ENCODE data around the gene PTGFRN.

PTGFRN gene

DNA sequence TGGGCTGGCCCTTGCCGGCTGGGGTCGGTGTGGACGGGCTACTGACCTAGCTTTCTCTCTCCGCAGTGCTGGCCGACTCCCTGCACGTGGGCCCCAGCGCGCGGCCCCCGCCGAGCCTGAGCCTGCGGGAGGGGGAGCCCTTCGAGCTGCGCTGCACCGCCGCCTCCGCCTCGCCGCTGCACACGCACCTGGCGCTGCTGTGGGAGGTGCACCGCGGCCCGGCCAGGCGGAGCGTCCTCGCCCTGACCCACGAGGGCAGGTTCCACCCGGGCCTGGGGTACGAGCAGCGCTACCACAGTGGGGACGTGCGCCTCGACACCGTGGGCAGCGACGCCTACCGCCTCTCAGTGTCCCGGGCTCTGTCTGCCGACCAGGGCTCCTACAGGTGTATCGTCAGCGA, 34.9 kb downstream of the PTGFRN start:
- no peak for DNase-seq (ENCODE audit: low spot score)

DNA sequence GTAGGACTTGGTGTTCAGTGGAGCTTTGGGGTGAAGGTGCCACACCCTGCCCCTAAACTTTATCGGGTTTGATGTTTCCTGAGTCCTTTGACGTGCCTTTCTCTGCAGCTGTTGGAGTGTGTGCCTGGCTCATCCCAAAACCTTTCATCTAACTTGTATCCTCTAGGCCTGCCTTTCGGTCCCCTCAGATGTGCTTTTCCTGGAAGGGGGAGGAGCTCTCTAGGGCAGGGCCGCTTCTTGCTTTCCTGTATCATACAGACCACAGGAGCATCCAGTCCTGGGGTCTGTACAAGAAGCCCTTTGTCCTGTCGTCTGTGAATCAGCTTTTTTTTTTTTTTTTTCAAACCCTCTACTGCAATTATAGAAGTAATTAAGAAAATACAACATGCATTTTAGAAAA, 35.7 kb downstream of the PTGFRN start:
- no peak for DNase-seq (ENCODE audit: low spot score)

DNA sequence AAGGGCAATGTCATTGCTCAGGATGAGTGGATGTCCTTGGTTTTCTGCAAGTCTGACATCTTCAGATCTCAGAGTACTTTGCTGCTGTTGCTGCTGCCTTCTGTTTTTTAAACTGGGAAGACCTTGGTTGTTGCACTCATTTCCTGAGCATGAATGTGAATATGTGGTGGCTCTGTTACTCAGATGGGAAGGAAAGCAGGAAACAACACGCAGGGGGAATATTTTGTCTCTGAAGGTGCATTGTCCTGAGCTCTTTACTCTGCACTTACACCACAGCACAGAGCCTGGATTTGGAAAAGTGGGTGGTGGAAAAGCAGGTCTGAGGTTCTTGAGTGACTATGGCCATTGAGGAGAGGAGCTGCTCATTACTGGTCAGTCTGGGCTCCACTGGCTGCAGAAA, 36.3 kb downstream of the PTGFRN start:
- DNase-seq (ENCODE audit: low spot score): no peak

DNA sequence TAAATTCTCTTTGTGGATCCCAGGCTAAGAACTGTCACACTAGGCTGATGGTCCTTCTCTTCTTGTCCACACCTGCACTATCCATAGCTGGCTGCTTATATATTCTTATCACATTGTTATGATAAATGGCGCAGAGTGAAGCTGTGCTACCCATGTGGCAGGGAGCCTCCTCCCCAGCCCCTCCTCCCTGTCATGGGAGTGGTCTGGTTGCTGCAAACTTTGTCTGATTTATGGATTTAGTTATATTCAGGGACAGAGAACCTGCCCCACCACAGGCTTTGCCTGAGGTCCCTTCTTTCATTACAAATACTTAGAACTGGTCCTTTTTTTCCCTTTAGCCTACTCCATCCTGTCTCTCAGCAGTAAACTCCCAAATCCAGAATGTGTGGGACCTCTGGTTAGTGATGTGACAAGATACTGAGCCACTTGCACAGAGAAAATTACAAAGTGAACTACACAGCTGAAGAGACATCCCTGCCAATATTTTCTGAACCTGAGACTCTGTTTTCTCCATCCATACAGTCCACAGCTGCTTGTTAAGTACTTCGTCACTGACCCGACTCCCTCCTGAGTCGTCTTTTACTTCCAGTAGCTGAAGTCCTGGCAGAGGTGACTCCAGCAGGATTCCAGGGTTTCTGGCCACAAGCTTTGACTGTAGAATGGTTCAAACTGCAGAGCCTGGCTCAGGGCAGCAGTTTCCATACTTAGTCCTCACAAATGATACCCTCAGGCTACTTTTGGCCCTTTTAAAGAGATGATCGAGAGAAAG, 37.6 kb downstream of the PTGFRN start:
- DNase-seq (ENCODE audit: low spot score): no peak

DNA sequence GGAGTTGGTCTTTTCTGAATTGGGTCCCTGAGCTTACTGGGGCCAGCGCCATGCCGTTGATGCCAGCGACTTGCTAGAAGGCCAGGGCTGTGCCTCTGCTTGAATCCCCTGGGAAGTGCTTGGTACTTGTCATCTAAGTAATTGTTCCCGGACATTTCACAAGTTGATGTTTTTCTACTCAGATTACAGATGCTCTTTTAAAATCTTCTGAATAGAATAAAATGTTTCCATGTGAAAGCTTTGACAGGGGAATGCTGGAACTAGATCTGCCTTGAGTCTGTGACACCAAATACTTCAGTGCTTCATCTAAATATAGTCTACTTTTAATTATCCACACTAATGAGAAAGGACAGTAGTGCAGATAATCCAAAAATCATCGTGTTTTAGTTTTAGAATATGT, 38.3 kb downstream of the PTGFRN start:
- no peak for DNase-seq (ENCODE audit: low spot score)

DNA sequence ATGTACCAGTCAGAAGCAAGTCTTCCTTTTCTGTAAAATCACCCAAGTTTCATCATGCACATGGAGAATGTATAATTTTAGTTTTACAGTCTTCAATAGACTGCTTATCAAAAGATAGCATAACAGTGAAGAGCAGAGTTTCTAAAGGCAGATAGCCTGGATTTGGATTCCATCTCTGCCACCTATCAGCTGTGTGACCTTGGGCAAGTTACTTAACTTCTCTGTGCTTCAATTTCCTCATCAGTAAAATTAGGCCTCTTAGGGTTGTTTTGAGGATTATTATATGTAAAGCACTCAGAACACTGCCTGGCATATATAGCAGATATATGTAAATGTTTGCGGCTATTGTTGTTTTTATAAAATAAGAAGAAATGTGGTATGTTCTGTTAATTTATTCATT, 38.9 kb downstream of the PTGFRN start:
- no peak for DNase-seq (ENCODE audit: low spot score)

DNA sequence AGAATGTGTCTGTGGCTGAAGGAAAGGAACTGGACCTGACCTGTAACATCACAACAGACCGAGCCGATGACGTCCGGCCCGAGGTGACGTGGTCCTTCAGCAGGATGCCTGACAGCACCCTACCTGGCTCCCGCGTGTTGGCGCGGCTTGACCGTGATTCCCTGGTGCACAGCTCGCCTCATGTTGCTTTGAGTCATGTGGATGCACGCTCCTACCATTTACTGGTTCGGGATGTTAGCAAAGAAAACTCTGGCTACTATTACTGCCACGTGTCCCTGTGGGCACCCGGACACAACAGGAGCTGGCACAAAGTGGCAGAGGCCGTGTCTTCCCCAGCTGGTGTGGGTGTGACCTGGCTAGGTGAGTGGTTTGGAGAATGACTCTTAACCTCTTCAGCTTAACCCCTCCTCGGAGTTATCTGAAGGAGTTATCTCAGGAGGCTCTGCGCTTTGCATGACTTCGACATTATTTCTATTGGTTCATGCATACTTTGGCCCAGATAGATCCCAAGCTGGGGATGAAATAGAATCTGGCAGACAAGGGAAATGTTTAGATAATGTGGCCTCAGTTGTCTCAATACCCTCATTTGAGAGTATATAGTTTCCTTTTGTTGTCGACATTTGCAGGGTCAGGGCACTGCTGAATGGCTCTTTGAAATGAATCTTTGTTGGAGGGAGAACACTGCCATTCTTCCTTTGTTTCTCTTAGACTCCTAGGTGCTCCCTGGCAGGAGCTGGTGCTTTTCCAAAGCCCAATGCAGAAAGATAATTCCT, 39.7 kb downstream of the PTGFRN start:
- DNase-seq (ENCODE audit: low spot score): no peak

DNA sequence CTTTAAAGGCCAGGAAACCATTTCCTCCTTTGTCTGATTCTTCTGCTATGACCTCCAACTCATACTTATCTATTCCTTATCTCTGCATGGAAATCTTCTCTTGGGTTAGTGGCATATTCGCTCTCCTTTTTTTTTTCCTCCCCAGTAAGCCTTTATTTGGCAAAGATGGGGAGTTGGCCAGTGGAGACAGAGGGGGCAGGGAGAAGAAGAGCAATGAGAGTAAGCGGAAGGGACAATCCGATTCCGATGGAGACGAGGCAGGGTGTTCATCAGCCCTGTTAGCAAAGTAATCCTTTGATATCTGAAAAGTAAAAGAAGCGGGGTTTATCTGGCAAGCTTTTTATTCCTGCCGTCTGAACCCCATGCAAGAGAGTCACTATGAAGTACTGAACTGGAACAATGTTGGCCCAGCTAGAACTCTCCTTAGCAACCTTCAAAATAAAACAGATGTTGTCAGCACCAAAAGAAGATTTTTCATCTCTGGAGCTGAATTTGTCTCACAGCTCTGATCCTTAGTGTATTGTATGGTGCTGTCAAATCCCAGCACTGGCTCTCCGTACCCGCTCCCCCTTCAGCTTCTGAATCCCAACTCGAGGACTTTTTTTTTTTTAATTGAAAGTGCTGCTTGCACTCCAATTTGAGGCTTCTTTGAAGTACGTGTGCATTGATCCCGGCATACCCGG, 40.9 kb downstream of the PTGFRN start:
- no peak for DNase-seq (ENCODE audit: low spot score)

DNA sequence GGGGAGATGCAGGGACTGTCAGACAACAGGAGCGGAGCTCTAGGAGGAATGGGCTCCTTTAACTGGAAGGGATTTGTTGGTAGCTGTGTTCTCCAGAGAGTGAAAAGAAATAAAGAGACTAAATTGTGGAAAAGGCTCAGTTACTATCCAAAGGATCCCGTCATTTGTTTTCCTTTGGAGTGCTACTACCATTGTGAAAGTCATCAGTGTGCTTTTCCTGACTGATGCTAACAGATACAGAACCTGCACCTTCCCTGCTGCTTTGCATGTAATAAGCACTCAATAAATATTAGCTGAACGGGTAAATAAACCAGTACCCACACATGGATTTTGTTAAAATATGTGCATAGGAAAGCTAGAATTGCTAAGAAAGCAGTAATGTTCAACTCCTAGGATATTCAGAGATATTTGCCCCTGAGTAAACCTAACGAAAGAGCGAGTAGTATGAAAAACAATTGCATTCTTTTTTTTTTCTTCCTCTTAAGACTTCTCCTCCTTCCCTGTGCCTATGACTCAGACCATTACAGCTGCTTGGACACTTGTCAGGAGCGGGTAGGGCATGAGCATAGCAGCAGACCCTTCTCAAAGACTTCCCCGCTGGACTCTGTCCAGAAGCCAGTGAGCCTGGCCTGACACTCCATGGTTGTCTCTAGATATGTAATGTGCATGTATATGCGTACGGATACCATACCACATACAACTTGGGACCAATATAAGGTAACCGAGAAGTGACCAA, 41.7 kb downstream of the PTGFRN start:
- no peak for DNase-seq (ENCODE audit: low spot score)

DNA sequence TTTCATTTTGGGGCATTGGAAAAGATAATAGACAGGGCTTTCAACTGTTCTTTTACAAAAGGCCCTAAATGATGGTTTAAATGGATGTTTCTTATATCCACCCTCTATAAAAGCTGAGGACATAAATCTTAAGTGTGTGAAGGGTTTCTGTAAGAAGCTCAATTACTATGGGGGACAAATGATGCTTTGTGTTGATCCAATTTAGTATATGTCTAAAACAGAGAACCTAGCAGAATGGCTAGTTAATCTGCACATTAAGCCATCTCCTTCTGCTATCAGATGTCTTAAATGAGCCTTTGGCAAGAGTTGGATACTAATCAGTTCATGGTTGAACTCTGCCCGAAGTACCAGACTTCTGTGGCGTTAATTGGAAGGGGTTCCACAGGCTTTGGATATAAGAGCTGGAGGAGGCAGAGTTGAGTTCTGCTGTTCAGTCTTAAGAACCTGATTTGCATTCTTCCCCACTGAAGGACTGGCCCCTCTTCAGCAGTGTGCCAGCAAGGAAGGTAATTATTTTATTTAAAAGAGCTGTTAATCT, 43.1 kb downstream of the PTGFRN start:
- no peak for DNase-seq (ENCODE audit: low spot score)

DNA sequence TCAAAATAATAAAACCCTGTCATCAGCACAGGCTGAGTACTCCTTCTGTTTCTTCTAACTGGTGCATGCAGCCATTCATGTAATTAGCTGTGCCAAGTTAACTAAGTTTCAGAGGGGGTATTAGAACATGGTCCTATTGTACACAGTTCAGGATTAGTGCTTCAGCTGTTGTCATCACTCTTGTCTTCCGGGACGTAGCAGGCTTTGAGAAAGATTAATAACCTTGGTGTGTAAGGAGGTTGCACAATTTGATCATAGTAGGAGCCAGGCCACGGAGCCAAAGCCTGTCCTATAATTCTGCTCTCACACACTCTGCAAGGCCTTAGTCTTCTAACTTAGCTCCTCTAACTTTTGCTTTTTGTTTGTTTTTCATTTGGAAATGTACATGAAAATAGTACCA, 44.7 kb downstream of the PTGFRN start:
- DNase-seq (ENCODE audit: low spot score): no peak

DNA sequence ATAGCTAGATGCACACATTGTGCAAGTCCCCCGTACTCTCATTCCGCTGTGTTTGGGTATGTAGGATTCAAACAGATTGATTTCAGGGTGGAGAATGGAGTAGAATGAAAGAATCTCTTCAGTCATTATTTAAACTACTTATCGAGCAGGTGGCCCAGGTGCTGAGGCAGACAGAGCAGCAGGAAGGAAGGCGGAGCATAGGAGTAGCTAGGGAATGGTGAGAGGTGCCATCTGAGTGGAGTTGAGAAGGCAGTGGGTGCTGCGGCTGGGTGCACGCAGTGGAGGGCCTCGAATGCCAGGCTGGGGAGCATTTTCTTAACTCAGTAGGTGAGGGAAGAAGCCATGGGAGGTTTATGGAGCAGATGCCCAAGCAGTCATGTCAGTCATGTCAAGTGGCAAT, 46.7 kb downstream of the PTGFRN start:
- DNase-seq (ENCODE audit: low spot score): no peak

DNA sequence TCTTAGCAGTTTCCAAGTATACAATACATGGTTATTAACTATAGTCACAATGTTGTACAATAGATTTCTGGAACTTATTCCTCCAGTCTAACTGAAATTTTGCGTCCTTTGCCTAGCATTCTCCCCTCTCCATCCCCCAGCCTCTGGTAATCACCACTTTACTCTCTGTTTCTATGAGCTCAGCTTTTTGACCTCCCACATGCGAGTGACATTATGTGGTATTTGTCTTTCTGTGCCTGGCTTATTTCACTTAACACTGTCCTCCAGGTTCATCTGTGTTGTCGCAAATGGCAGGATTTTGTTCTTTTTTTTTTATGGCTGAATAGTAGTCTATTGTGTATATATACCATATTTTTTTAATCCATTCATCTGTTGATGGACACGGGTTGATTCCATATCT, 47.9 kb downstream of the PTGFRN start:
- no peak for DNase-seq (ENCODE audit: low spot score)

DNA sequence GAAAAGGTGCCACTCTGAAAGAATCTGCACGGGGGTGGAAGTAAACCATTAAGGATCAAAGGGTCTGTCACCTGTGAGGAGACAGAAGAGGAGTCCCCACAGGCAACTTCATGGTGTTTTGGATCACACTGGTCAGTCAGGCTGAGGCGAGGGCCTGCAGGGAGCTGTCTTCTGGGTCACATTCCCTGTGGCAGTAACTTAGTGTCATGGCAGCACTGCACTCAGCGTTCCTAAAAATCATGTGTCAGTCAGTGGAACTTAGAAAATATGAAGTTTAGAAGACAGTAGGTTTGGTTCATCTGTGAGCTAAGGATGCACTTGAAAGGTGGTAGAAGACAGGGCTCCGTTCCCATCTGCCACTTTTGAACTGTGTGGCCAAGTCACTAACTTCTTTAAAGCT, 48.4 kb downstream of the PTGFRN start:
- no peak for DNase-seq (ENCODE audit: low spot score)

DNA sequence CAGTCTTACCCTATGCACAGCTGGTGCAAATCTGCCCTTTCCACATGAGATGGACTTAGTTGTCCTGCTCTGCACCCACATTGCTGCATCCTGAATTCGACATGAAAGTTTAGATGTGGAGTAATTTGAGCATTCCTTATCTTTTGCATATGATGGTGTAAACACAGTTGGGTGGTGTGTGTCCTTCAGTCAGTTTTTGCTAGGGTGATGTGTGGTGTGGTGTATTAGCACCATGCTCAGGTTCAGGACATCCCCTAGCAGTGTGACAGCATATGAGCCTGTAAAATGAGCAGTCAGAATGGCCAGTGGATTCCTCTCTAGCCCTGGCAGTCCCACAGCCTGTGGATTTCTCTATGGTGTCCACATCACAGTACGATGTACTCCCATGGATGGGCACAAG, 49.3 kb downstream of the PTGFRN start:
- DNase-seq (ENCODE audit: low spot score): no peak

DNA sequence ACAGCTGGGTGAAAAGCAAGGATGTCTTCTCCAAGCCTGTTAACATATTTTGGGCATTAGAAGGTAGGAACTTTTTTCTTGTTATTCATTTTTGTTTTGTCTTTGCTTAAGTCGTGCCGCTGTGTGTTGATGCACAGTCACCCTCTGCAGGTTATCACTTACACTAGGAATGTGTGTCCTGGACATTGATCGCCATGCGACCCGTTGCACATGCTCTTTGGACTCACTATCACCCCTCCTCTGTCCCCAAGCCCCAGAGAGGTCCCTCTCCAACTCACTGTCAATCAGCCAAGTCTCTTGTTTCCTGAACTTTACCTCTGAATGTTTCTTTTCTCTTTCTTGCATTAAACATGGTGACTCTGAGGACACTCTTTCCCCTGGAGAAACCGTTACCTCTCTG, 51.9 kb downstream of the PTGFRN start:
- DNase-seq (ENCODE audit: low spot score): no peak

DNA sequence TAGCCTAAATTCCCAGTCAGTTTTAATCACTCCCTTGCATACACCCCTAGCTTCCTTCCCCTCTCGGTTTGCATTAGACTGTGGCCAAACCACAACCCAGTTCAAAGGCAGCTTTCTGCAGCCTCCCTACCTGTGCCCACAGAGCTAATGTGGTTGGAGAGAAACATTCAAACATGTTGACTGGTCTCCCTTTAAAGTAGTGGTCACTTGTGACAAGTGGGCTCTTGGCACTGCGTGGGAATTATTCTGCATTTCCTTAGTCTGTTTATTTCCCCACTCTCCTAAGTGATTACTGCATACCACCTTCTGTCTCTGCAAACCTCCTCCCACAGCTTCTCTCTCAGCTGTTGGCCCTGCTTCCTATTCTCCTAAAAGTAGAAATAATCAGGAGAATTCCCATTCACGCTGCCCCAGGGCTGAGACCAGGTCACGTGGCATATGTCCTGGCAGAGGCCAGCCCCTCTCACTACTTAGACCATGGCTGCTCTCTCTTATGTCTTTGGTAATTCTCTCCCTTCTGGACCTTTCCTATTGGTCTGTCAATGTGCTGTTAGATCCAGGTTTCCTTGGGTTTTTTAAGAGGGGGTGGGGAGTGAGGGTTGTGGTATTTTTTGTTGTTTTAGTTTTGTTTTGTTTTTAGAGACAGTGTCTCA, 53.4 kb downstream of the PTGFRN start:
- no peak for DNase-seq (ENCODE audit: low spot score)

DNA sequence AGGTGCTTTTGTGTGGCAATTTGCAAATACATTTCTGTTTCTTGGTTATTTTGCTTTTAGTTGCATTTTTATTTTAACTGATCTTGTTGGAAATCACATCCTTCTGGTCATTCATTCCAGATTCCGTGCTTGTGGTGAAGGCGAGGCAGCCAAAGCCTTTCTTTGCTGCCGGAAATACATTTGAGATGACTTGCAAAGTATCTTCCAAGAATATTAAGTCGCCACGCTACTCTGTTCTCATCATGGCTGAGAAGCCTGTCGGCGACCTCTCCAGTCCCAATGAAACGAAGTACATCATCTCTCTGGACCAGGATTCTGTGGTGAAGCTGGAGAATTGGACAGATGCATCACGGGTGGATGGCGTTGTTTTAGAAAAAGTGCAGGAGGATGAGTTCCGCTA, 57.1 kb downstream of the PTGFRN start:
- no peak for DNase-seq (ENCODE audit: low spot score)

DNA sequence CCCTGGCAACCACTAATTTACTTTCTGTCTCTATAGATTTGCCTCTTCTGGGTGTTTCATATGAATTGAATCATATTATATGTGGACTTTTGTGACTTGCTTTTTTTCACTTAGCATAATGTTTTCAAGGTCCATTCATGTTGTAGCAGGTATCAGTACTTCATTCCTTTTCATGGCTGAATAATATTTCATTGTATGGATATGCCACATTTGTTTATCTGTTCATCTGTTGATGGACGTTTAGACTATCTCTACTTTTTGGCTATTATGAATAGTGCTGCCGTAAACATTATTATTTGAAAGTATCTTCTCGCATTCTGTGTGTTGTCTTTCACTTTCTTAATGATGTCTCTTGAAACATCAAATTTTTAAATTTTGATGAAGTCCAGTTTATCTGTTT, 59.0 kb downstream of the PTGFRN start:
- no peak for DNase-seq (ENCODE audit: low spot score)

DNA sequence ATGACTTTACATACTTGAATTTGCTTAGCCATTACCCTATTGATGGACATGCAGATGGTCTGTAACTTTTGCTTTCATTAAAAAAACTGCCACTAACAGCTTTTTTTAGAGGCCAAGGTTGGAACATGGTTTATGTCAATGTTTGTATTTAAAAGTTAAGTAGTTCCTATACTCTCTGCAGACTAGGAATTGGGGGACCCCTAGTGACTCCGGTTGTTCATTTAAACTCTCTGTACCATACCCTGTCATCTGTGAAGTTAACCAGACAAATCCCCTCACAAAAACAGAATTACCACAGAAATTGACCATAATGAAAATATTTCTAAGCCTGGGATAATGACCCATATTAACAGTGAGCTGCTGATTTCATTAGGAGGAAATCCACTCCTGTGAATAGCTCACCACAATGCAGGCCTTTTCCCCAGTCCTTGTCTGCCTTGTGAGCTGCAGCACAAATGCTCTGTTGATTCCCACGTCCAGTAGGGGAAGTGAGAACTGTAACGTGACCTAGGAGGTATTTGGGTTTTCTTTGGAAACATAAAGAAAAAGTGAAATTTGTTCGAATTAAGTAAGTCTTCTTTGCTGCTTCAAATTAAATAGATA, 61.6 kb downstream of the PTGFRN start:
- DNase-seq (ENCODE audit: low spot score): no peak

DNA sequence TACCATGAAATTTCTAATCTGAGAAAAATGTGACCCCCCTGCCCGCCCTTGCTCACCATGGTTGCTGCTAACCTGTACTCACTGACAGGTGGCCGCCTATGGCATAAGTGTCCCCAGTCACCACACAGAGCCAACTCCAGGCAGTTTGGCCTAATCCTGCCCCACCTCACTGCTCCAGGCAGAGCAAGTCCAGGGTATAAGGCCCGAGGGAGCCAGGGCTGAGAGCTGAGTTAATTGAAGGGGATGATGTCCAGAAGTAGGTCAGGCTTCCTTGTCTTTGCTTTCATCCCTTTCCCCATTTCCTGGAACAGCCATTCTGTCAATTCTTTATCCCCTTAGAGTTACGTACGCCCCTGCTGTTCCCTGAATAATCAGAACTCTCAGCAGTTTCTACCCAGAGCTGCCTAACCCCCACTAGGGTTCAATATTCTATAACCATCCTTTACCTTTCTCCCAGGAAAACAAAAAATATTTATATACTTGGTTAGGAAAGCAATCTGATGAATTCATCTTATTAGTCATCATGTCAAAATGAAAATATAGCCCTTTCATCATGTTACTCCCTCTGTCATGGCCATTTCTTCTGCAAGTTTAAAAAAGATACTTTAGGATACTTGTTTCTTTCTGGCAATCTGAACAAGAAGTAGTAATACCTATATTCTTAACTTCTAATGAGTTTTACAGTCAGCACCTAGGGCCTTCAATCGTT, 62.4 kb downstream of the PTGFRN start:
- no peak for DNase-seq (ENCODE audit: low spot score)
